Measurements from ENCODE around the gene CFTR.

- TF ChIP-seq CTCF (IDR thresholded peaks at IDR 0.05 in 4 of 5, conservative IDR thresholded peaks at IDR 0.05 in 1 of 5) = no peak
- TF ChIP-seq POLR2A (IDR thresholded peaks at IDR 0.05) = no peak
These were observed 5.3 kb downstream of the CFTR start for GRCh38 chr7:117485118-117485620.

Data from gastrocnemius medialis (tissue), 4 donors.